Natural killer cell treated with Interleukin-12 subunit alpha and Interleukin-12 subunit beta and Interleukin-15 and Interleukin-18, amount 100 ng/mL, for 72 hours (primary cell): ENCODE measurements around the gene KLF3. TPM values are rescaled to one million over a fixed set of nuclear protein-coding genes. Genes with fewer than 3 reads are reported as not detected.
"Not testable (repeated sequence)": the region's sequence is repeated elsewhere in the genome, so short reads cannot be mapped to it uniquely, and the experiment has no call there.

Experiments
- ATAC-seq, 2 donors: fragments of 150-1000 bp; cut with Tn5 transposase in 1 of 2; sonication (Bioruptor Pico), chemical (Tn5 transposase) in 1 of 2; 2 replicates each; pipeline ENCODE4 v1.10.0; 2021
- DNase-seq: peaks from one replicate; pipeline ENCODE4 v3.0.0; 2022; ENCODE audit warnings: low spot score
- H3K27ac Mint-ChIP-seq, 2 donors: 1 replicate in 1 of 2; 2 replicates in 1 of 2; pipeline ENCODE4 v1.8.0; 2022; ENCODE audit warnings: mixed read lengths in 2 of 2, mild to moderate bottlenecking in 1 of 2, moderate library complexity in 1 of 2
- H3K27me3 Mint-ChIP-seq, 2 donors: 1 replicate in 1 of 2; 2 replicates in 1 of 2; pipeline ENCODE4 v1.8.0; 2022; ENCODE audit warnings: mixed read lengths in 2 of 2
- H3K36me3 Mint-ChIP-seq: one replicate; pipeline ENCODE4 v1.8.0; 2022; ENCODE audit warnings: mixed read lengths
- H3K4me1 Mint-ChIP-seq, 2 donors: 1 replicate in 1 of 2; 2 replicates in 1 of 2; pipeline ENCODE4 v1.8.0; 2022; ENCODE audit warnings: low read depth in 2 of 2, mixed read lengths in 2 of 2, mild to moderate bottlenecking in 1 of 2
- H3K4me3 Mint-ChIP-seq: one replicate; pipeline ENCODE4 v1.8.0; 2022; ENCODE audit warnings: mixed read lengths
- H3K9me3 Mint-ChIP-seq: 2 replicates; pipeline ENCODE4 v1.8.0; 2022; ENCODE audit warnings: mixed read lengths
- total RNA-seq, 2 donors: library from RNA; stranded (reverse); gene quantifications; one replicate each; pipeline ENCODE4 v1.2.3, GENCODE V29; 2022

Gene KLF3
- 10 to 100 TPM; 68.6 to 68.9 TPM for total RNA-seq

DNA sequence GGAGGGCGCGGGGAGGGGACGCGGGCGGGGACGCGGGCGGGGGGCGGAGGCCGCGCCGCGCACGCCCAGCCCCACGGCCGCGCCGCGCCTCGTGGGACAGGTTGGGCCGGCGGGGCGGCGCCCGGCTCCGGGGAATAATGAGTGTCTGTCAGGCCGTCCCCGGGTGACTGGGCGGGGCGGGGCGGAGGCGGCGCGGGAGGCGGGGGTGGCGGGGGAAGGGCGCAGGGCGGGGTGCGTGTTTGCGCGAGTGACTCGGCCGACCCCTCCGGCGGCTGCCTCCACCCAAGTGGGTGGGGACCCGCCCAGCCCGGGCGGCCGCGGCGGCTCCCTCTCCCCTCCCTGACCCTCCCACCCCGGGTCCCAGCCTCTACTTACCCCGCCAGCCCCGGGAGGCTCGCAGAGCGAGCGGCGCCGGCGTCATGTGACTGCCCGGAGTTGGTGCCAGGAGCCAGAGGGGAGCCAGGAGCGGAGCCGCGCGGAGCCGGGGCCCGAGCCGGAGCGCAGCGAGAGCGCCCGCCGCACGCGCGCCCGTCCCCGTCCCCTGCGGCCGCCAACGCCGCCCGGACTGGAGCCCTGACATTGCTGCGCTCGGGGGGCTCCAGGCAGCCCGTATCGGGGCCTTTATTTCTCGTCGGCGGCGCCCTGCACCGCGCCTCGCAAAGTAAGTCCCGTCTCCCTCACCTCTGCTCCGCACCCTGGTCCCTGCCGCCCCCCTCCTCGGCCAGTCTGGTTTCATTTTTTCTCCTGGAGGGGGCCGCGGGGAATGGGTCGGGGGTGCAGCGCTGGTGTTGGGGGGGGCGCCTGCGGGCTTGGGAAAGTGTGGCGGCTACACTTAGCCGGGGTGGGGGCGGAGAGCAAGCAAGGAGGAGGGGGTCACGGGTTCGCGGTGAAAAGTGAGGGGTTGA lies at the start of gene KLF3:
Gene KLF3, plus strand, starts transcription at position 399 of the 905 bp plus-strand sequence. CDS start 16,427 bp downstream, outside the sequence.
- Mint-ChIP-seq H3K27me3 (no peaks in the 10 kb centered on the region), H3K27ac (peak within 1 kb of the TSS; percentile 93 to 97), H3K36me3 (peaks cover 10% of the 10 kb centered on the region), H3K4me3 (peak within 1 kb of the TSS; percentile 92), H3K4me1 (peaks cover 49 to 57% of the 10 kb centered on the region in 2 donors), H3K9me3 (peaks cover 6% of the 10 kb centered on the region)
- DNase-seq (peak; percentile 96), ATAC-seq (peak; percentile 93 to 94)

- H3K27me3 Mint-ChIP-seq: no peaks in the 10 kb centered on the region
- no peak for DNase-seq
- H3K4me1 Mint-ChIP-seq: peaks cover 13 to 21% of the 10 kb centered on the region in 2 donors
- H3K9me3 Mint-ChIP-seq: no peaks in the 10 kb centered on the region
- peak overlapping the region; percentile 17 to 29 for H3K27ac Mint-ChIP-seq
- no peaks in the 10 kb centered on the region for H3K36me3 Mint-ChIP-seq
- no peak overlapping the region for H3K4me3 Mint-ChIP-seq
- ATAC-seq: no peak
Measured at GRCh38 chr4:38614231-38614630, 49.8 kb upstream of the KLF3 start.

GRCh38 chr4:38615847-38616246 lies 48.2 kb upstream of the KLF3 start:
- Mint-ChIP-seq H3K27me3 (no peaks in the 10 kb centered on the region), H3K36me3 (no peaks in the 10 kb centered on the region), H3K4me1 (peaks cover 15 to 29% of the 10 kb centered on the region in 2 donors), H3K4me3 (no peak overlapping the region), H3K27ac (peak overlapping the region in 1 of 2 donors; percentile 56), H3K9me3 (no peaks in the 10 kb centered on the region)
- no peak for DNase-seq
- no peak for ATAC-seq

DNA sequence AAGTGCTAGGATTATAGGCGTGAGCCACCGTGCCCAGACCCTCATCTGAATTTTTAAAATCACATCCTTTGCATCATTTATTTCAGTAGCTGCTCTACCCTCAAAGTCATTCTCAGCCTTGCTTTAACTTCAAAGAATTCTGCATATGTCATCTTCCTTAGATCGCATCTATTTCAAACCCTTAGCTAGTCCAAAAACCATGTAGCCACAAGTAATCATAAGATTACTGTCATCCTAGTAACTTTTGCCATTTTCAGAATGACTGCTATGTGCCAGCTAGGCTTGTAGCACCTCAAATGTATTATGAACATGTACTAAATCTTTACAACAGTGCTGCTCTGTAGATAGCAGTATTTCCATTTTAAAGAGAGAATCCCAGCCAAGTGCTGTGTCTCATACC lies 45.5 kb upstream of the KLF3 start:
- H3K36me3 Mint-ChIP-seq: no peaks in the 10 kb centered on the region
- H3K4me3 Mint-ChIP-seq: peak overlapping the region; percentile 32
- H3K27ac Mint-ChIP-seq: peak overlapping the region in 1 of 2 donors; percentile 68
- peak; percentile 79 to 91 for ATAC-seq
- no peak for DNase-seq
- H3K9me3 Mint-ChIP-seq: no peaks in the 10 kb centered on the region
- peaks cover 20 to 42% of the 10 kb centered on the region in 2 donors for H3K4me1 Mint-ChIP-seq
- H3K27me3 Mint-ChIP-seq: peaks cover 0 to 3% of the 10 kb centered on the region in 2 donors

- Mint-ChIP-seq H3K9me3 (no peaks in the 10 kb centered on the region), H3K27ac (peak overlapping the region in 1 of 2 donors; percentile 68), H3K36me3 (no peaks in the 10 kb centered on the region), H3K27me3 (peaks cover 0 to 3% of the 10 kb centered on the region in 2 donors), H3K4me3 (peak overlapping the region; percentile 32), H3K4me1 (peaks cover 17 to 42% of the 10 kb centered on the region in 2 donors)
- DNase-seq (no peak), ATAC-seq (no peak)
Measured at GRCh38 chr4:38619316-38619715, 44.7 kb upstream of the KLF3 start.

DNA sequence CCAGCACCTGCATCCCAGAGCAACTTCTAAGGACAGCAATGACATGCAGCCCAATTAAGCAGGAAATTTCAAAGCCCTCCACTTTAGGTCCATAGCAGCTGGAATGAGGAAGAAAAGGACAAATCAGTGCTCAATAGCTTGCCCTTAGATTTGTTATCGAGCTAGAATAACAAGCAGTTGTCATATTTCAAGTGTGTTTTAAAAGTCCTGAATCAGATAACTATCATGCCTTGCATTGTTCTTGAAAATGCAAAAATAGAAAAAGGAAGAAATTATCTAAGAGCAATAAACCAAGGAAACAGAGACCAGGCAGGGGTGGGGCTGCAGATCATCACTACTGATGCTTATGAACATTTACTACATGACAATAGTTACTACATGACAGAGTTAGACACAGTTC lies 43.9 kb upstream of the KLF3 start:
- Mint-ChIP-seq H3K36me3 (no peaks in the 10 kb centered on the region), H3K4me1 (peaks cover 17 to 42% of the 10 kb centered on the region in 2 donors)

GRCh38 chr4:38620527-38621027 lies 43.4 kb upstream of the KLF3 start:
- ATAC-seq (no peak), DNase-seq (no peak)
- peaks cover 17 to 42% of the 10 kb centered on the region in 2 donors for H3K4me1 Mint-ChIP-seq
- H3K9me3 Mint-ChIP-seq: no peaks in the 10 kb centered on the region
- peaks cover 0 to 3% of the 10 kb centered on the region in 2 donors for H3K27me3 Mint-ChIP-seq
- no peak overlapping the region for H3K4me3 Mint-ChIP-seq
- H3K36me3 Mint-ChIP-seq: no peaks in the 10 kb centered on the region
- H3K27ac Mint-ChIP-seq: peak overlapping the region; percentile 10 to 68

More for the DNA sequence above, 43.9 kb upstream of the KLF3 start:
- DNase-seq (no peak), ATAC-seq (no peak)
- peaks cover 0 to 3% of the 10 kb centered on the region in 2 donors for H3K27me3 Mint-ChIP-seq
- H3K4me3 Mint-ChIP-seq: peak overlapping the region; percentile 32
- H3K27ac Mint-ChIP-seq: peak overlapping the region; percentile 10 to 68
- H3K9me3 Mint-ChIP-seq: no peaks in the 10 kb centered on the region

DNA sequence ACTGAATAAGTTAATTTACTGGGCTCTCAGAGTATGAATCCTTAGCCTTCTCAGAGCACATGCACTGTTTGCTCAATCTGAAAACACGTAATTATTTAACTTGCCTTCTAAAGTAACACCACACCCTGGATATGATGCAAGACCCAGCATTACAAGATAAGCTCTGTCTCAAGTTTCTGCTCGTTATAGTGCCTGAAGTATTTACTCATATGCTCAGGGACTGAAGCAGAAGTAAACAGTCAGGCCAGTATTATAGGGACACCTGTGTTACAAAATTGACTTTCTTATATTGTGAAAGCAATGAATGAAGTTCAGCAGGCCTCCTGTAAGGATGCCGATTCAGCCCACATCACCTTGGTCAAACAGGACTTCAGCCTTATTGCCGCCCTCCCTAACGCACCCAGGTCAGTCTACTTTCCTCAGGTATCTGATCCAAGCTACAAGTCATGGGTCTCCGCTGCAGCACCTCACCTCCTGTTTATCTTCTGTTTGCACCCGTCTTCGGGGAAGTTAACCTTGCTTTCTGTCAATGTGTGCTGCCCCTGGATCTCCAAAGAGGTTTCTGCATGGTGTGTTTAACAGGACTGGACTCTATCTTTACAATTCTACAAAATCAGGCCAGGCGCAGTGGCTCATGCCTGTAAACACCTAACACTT lies 42.8 kb upstream of the KLF3 start:
- H3K36me3 Mint-ChIP-seq: no peaks in the 10 kb centered on the region
- no peaks in the 10 kb centered on the region for H3K9me3 Mint-ChIP-seq
- peaks cover 0 to 3% of the 10 kb centered on the region in 2 donors for H3K27me3 Mint-ChIP-seq
- H3K4me1 Mint-ChIP-seq: peaks cover 14 to 42% of the 10 kb centered on the region in 2 donors
- ATAC-seq (peak; percentile 64 to 74), DNase-seq (no peak)
- peak overlapping the region in 1 of 2 donors; percentile 32 for H3K27ac Mint-ChIP-seq
- peak overlapping the region; percentile 15 for H3K4me3 Mint-ChIP-seq

DNA sequence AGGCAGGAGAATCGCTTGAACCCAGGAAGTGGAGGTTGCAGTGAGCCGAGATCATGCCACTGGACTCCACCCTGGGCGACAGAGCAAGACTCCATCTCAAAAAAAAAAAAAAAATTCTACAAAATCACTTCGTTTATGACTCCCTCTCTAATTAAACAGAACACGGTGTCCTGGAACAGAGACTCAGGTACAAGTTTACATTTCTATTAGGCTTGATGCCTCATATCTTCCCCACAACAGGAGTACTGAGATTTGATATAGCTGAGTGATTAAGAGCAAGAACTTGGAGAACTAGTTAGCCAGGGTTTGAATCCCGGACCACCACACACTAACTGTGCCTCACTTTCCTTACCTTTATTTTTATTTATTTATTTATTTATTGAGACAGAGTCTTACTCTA lies 42.2 kb upstream of the KLF3 start:
- Mint-ChIP-seq H3K4me3 (no peak overlapping the region), H3K27ac (peak overlapping the region in 1 of 2 donors; percentile 32), H3K27me3 (peaks cover 0 to 3% of the 10 kb centered on the region in 2 donors), H3K36me3 (no peaks in the 10 kb centered on the region), H3K4me1 (peaks cover 14 to 42% of the 10 kb centered on the region in 2 donors), H3K9me3 (no peaks in the 10 kb centered on the region)
- ATAC-seq (no peak), DNase-seq (no peak)

GRCh38 chr4:38622340-38622739 lies 41.7 kb upstream of the KLF3 start:
- not testable (repeated sequence) for DNase-seq, H3K36me3 Mint-ChIP-seq, H3K4me3 Mint-ChIP-seq, ATAC-seq, H3K27me3 Mint-ChIP-seq, H3K9me3 Mint-ChIP-seq
- Mint-ChIP-seq H3K27ac (peak overlapping the region in 1 of 2 donors; percentile 29), H3K4me1 (peaks cover 14 to 40% of the 10 kb centered on the region in 2 donors)

DNA sequence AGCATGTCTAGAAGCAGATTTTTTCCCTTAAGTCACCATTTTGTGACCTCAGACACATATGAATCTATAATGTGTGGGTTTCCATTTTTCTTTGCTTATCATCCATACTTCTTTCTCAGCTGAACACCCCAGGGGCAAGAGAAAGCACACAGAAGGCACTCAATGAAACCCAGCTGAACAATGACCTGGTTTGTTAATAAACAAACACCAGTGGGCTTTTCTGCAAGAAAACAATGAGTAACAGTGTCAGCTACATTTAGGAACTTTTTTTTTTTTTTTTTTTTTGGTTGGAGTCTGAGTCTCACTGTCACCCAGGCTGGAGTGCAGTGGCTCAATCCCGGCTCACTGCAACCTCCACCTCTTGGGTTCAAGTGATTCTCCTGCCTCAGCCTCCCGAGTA lies 40.7 kb upstream of the KLF3 start:
- ATAC-seq: no peak
- Mint-ChIP-seq H3K9me3 (no peaks in the 10 kb centered on the region), H3K4me1 (peaks cover 14 to 37% of the 10 kb centered on the region in 2 donors), H3K4me3 (no peak overlapping the region), H3K27me3 (peaks cover 0 to 3% of the 10 kb centered on the region in 2 donors), H3K36me3 (no peaks in the 10 kb centered on the region), H3K27ac (peak overlapping the region in 1 of 2 donors; percentile 29)
- no peak for DNase-seq

- peaks cover 10 to 26% of the 10 kb centered on the region in 2 donors for H3K4me1 Mint-ChIP-seq
- no peak overlapping the region for H3K4me3 Mint-ChIP-seq
- ATAC-seq: no peak
- H3K27ac Mint-ChIP-seq: no peak overlapping the region
- no peaks in the 10 kb centered on the region for H3K9me3 Mint-ChIP-seq
- DNase-seq: no peak
- no peaks in the 10 kb centered on the region for H3K36me3 Mint-ChIP-seq
- peaks cover 0 to 3% of the 10 kb centered on the region in 2 donors for H3K27me3 Mint-ChIP-seq
Measured at GRCh38 chr4:38624311-38624710, 39.7 kb upstream of the KLF3 start.

GRCh38 chr4:38625508-38625907 lies 38.5 kb upstream of the KLF3 start:
- Mint-ChIP-seq H3K36me3 (no peaks in the 10 kb centered on the region), H3K27me3 (peaks cover 0 to 3% of the 10 kb centered on the region in 2 donors), H3K4me1 (peaks cover 4 to 14% of the 10 kb centered on the region in 2 donors), H3K27ac (no peak overlapping the region), H3K4me3 (no peak overlapping the region), H3K9me3 (no peaks in the 10 kb centered on the region)
- DNase-seq (no peak), ATAC-seq (no peak)
